Ascending aorta (tissue), 2 donors: ENCODE measurements around the gene SDR39U1. TPM values are rescaled to one million over a fixed set of nuclear protein-coding genes. Genes with fewer than 3 reads are reported as not detected.
A peak's percentile ranks its signal among the peaks of the same experiment; 100 is the strongest.

Source experiments
- DNase-seq, 2 donors: peaks; one replicate each; pipeline ENCODE4 v3.0.0-alpha.2; 2019; ENCODE audit warnings: low spot score in 2 of 2
- H3K27ac ChIP-seq, 2 donors: fragments of 200-600 bp; sonication (generic); one replicate each; pipeline ENCODE4 v1.5.1; 2016 to 2017; ENCODE audit warnings: mild to moderate bottlenecking in 1 of 2
- H3K27me3 ChIP-seq: fragments of 200-600 bp; sonication (generic); one replicate; pipeline ENCODE4 v1.5.1; 2017
- H3K36me3 ChIP-seq, 2 donors: fragments of 200-600 bp; sonication (generic); one replicate each; pipeline ENCODE4 v1.5.1; 2016
- H3K4me1 ChIP-seq, 2 donors: fragments of 200-600 bp; sonication (generic); one replicate each; pipeline ENCODE4 v1.5.1; 2016 to 2017; ENCODE audit warnings: mild to moderate bottlenecking in 1 of 2
- H3K4me3 ChIP-seq, 2 donors: fragments of 200-600 bp; sonication (generic); one replicate each; pipeline ENCODE4 v1.5.1; 2016 to 2017; ENCODE audit warnings: mild to moderate bottlenecking in 1 of 2
- H3K9me3 ChIP-seq, 2 donors: fragments of 200-600 bp; sonication (generic); one replicate each; pipeline ENCODE4 v1.5.1; 2016
- CTCF ChIP-seq, 3 experiments: fragments of 200-600 bp in 2 of 3; fragments of 450-650 bp in 1 of 3; sonication (generic) in 2 of 3; IDR thresholded peaks; one replicate each; pipeline ENCODE4 v1.5.1; 2016 to 2019; ENCODE audit warnings: antibody characterized with exemption in 3 of 3, mild to moderate bottlenecking in 1 of 3, moderate library complexity in 1 of 3
- intact Hi-C: fragments of 100-400 bp; cut with DNase I; formaldehyde crosslinking; loops from one replicate; pipeline ENCODE4 v1.15.1; 2023
- total RNA-seq: library from RNA; depleted of rRNA; stranded (reverse); fragments of >200 nt; gene quantifications from one replicate; pipeline ENCODE4 v1.1.0, GENCODE V29; 2016

Gene SDR39U1
- total RNA-seq, 1 donor from 2014 or later: 98.3 TPM

GRCh38 chr14:24443053-24443665, 583 bp upstream of the SDR39U1 start:
- TF ChIP-seq CTCF (IDR thresholded peaks at IDR 0.05): no peak
- peak overlapping the region; percentile 100 for H3K27ac ChIP-seq
- intact Hi-C loops: loop anchor here (2.0 kb wide), 1 partner anchor 328 kb away; the partner anchor contains the start of genes DCAF11 and NRL
- H3K9me3 ChIP-seq: no peaks in the 10 kb centered on the region
- peaks cover 0 to 15% of the 10 kb centered on the region in 2 donors for H3K4me1 ChIP-seq
- DNase-seq: no peak
- H3K36me3 ChIP-seq: peaks cover 21 to 29% of the 10 kb centered on the region in 2 donors
- peak overlapping the region; percentile 84 to 86 for H3K4me3 ChIP-seq
- H3K27me3 ChIP-seq: no peaks in the 10 kb centered on the region

- intact Hi-C loops: loop anchor here (1.0 to 2.0 kb wide), 3 partner anchors 13 to 327 kb away; partner anchors contain the start of genes CBLN3, DCAF11, KHNYN and NRL
- Histone ChIP-seq H3K9me3 (no peaks in the 10 kb centered on the region), H3K36me3 (peaks cover 31 to 41% of the 10 kb centered on the region in 2 donors), H3K4me1 (peaks cover 0 to 19% of the 10 kb centered on the region in 2 donors), H3K27me3 (no peaks in the 10 kb centered on the region), H3K4me3 (peak overlapping the region; percentile 84 to 86), H3K27ac (peak overlapping the region; percentile 100)
- TF ChIP-seq CTCF (IDR thresholded peaks at IDR 0.05): no peak
- DNase-seq: no peak
Measured at GRCh38 chr14:24441904-24442239, 704 bp downstream of the SDR39U1 start.

- Histone ChIP-seq H3K36me3 (peaks cover 33 to 44% of the 10 kb centered on the region in 2 donors), H3K4me1 (peaks cover 0 to 21% of the 10 kb centered on the region in 2 donors), H3K9me3 (no peaks in the 10 kb centered on the region), H3K27ac (peak overlapping the region; percentile 100), H3K4me3 (peak overlapping the region; percentile 84 to 86), H3K27me3 (no peaks in the 10 kb centered on the region)
- DNase-seq: no peak
- no peak for TF ChIP-seq CTCF (IDR thresholded peaks at IDR 0.05)
- intact Hi-C loops: no loop called here
Measured at GRCh38 chr14:24441485-24441884, 1.1 kb downstream of the SDR39U1 start.

GRCh38 chr14:24440606-24441399, 1.8 kb downstream of the SDR39U1 start:
- peak overlapping the region; percentile 100 for H3K27ac ChIP-seq
- intact Hi-C loops: no loop called here
- peaks cover 0 to 23% of the 10 kb centered on the region in 2 donors for H3K4me1 ChIP-seq
- peaks cover 39 to 50% of the 10 kb centered on the region in 2 donors for H3K36me3 ChIP-seq
- DNase-seq: no peak
- no peaks in the 10 kb centered on the region for H3K9me3 ChIP-seq
- H3K27me3 ChIP-seq: no peaks in the 10 kb centered on the region
- TF ChIP-seq CTCF (IDR thresholded peaks at IDR 0.05): no peak
- no peak overlapping the region for H3K4me3 ChIP-seq

- peaks cover 0 to 23% of the 10 kb centered on the region in 2 donors for H3K4me1 ChIP-seq
- H3K36me3 ChIP-seq: peaks cover 40 to 52% of the 10 kb centered on the region in 2 donors
- no peaks in the 10 kb centered on the region for H3K9me3 ChIP-seq
- peak overlapping the region; percentile 24 to 38 for H3K27ac ChIP-seq
- DNase-seq: no peak
- intact Hi-C loops: loop anchor here (10.0 kb wide), 1 partner anchor 1075 kb away; the partner anchor contains the start of gene EFS
- TF ChIP-seq CTCF (IDR thresholded peaks at IDR 0.05): no peak
- H3K4me3 ChIP-seq: no peak overlapping the region
- H3K27me3 ChIP-seq: no peaks in the 10 kb centered on the region
Measured at GRCh38 chr14:24439830-24440605, 2.6 kb downstream of the SDR39U1 start.
